Neutrophil (primary cell): Measurements from ENCODE around the gene SPANXC.

Experiments used
- H3K27ac ChIP-seq: fragments of 200-600 bp; sonication (generic); 2 replicates; pipeline ENCODE4 v1.5.1; 2016; ENCODE audit warnings: mild to moderate bottlenecking, moderate library complexity
- H3K27me3 ChIP-seq: fragments of 200-600 bp; sonication (generic); 2 replicates; pipeline ENCODE4 v1.6.0; 2016; ENCODE audit warnings: mild to moderate bottlenecking
- H3K36me3 ChIP-seq: fragments of 200-600 bp; sonication (generic); 2 replicates; pipeline ENCODE4 v1.5.1; 2017
- H3K4me1 ChIP-seq, 2 experiments: fragments of 200-600 bp in 1 of 2; sonication (generic) in 1 of 2; 1 replicate in 1 of 2; 2 replicates in 1 of 2; pipeline versions ENCODE4 v1.5.1 to v1.6.1; 2013 to 2016; ENCODE audit warnings: low read depth in 1 of 2, low read length in 1 of 2, mild to moderate bottlenecking in 1 of 2, moderate library complexity in 1 of 2; ENCODE audit not compliant: control insufficient read depth in 1 of 2, insufficient read depth in 1 of 2
- H3K4me3 ChIP-seq, 2 experiments: fragments of 200-600 bp in 1 of 2; sonication (generic) in 1 of 2; 1 replicate in 1 of 2; 2 replicates in 1 of 2; pipeline ENCODE4 v1.5.1; 2013 to 2016; ENCODE audit warnings: low read depth in 1 of 2, low read length in 1 of 2, mild to moderate bottlenecking in 1 of 2, moderate library complexity in 1 of 2
- H3K9me3 ChIP-seq: fragments of 200-600 bp; sonication (generic); 2 replicates; pipeline ENCODE4 v1.5.1; 2016
- TF ChIP-seq, protein P1 (sequence below): fragments of 200-600 bp; sonication (generic); IDR thresholded peaks from 2 replicates; pipeline ENCODE4 v1.5.1; 2016; ENCODE audit warnings: antibody characterized with exemption

SPANXC gene

DNA sequence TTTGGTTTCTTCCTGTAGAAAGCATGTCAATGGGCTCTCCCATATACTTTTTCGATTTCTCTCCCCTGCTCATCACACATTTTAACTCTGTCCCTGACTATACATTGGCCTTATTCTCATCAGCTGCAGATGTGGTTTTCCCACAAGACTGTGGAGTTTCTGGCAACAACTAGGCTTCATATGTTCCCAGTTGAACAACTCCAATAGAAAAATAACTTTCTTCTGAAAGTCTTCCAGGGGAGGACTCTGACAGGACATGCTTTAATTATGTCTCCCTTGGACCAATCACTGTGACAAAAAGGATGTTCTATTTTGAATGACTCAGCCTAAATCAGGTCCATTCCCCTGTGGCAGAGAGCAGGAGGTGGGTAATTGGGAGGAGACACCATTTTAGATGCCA is 28.1 kb downstream of the SPANXC start:
- Histone ChIP-seq H3K4me1 (no peaks in the 10 kb centered on the region), H3K36me3 (no peaks in the 10 kb centered on the region), H3K27me3 (no peaks in the 10 kb centered on the region), H3K4me3 (no peak overlapping the region), H3K27ac (no peak overlapping the region), H3K9me3 (no peaks in the 10 kb centered on the region)
- TF ChIP-seq, protein P1, sequence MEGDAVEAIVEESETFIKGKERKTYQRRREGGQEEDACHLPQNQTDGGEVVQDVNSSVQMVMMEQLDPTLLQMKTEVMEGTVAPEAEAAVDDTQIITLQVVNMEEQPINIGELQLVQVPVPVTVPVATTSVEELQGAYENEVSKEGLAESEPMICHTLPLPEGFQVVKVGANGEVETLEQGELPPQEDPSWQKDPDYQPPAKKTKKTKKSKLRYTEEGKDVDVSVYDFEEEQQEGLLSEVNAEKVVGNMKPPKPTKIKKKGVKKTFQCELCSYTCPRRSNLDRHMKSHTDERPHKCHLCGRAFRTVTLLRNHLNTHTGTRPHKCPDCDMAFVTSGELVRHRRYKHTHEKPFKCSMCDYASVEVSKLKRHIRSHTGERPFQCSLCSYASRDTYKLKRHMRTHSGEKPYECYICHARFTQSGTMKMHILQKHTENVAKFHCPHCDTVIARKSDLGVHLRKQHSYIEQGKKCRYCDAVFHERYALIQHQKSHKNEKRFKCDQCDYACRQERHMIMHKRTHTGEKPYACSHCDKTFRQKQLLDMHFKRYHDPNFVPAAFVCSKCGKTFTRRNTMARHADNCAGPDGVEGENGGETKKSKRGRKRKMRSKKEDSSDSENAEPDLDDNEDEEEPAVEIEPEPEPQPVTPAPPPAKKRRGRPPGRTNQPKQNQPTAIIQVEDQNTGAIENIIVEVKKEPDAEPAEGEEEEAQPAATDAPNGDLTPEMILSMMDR, result no peak

DNA sequence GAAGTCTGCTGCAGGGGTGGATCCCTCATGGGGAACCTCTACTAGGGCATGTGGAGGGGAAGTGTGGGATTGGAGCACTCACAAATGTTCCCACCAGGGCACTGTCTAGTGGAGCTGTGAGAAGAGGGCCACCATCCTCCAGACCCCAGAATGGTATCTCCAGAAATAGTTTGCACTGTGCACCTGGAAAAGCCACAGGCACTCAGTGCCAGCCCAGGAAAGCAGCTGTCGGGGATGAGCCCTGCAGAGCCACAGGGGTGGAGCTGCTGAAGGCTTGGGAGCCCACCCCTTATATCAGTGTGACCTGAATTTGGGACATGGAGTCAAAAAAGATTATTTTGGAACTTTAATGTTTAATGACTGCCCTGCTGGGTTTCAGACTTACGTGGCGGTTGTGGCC is 40.4 kb downstream of the SPANXC start:
- H3K9me3 ChIP-seq, result no peaks in the 10 kb centered on the region
- TF ChIP-seq, protein P1, result no peak
- H3K4me3 ChIP-seq, result no peak overlapping the region
- no peaks in the 10 kb centered on the region for H3K27me3 ChIP-seq
- no peaks in the 10 kb centered on the region for H3K4me1 ChIP-seq
- no peak overlapping the region for H3K27ac ChIP-seq
- no peaks in the 10 kb centered on the region for H3K36me3 ChIP-seq
